GM23338 (cell line): Measurements from ENCODE around the gene PPM1N. TPM values are rescaled to one million over a fixed set of nuclear protein-coding genes. Genes with fewer than 3 reads are reported as not detected.

ENCODE experiments used
- ATAC-seq: fragments of 200-7000 bp; cut with Tn5 transposase; 3 replicates; pipeline ENCODE4 v1.9.1; 2020
- DNase-seq: peaks from one replicate; pipeline ENCODE4 v3.0.0-alpha.2; 2015; ENCODE audit warnings: low spot score
- H2AFZ ChIP-seq: fragments of 200-600 bp; sonication (generic); 2 replicates; pipeline ENCODE4 v1.8.0; 2016; ENCODE audit warnings: antibody characterized with exemption, mild to moderate bottlenecking, moderate library complexity
- H3F3A ChIP-seq: fragments of 200-600 bp; sonication (generic); replicated peaks from 2 replicates; pipeline ENCODE4 v1.8.0; 2017; ENCODE audit warnings: antibody characterized with exemption, mixed run types, low read depth
- H3K27ac ChIP-seq: fragments of 200-600 bp; sonication (generic); 2 replicates; pipeline ENCODE4 v1.6.1; 2016; ENCODE audit warnings: low read depth
- H3K27me3 ChIP-seq: fragments of 200-600 bp; sonication (generic); 2 replicates; pipeline ENCODE4 v1.8.0; 2016; ENCODE audit warnings: mild to moderate bottlenecking, mixed run types, moderate library complexity; ENCODE audit not compliant: insufficient read depth
- H3K36me3 ChIP-seq: fragments of 200-600 bp; sonication (generic); 2 replicates; pipeline ENCODE4 v1.8.0; 2016; ENCODE audit warnings: mild to moderate bottlenecking; ENCODE audit not compliant: insufficient read depth
- H3K4me1 ChIP-seq: fragments of 200-600 bp; sonication (generic); 2 replicates; pipeline ENCODE4 v1.8.0; 2016; ENCODE audit warnings: mild to moderate bottlenecking, moderate library complexity; ENCODE audit not compliant: insufficient read depth
- H3K4me2 ChIP-seq: fragments of 200-600 bp; sonication (generic); 2 replicates; pipeline ENCODE4 v1.7.1; 2017; ENCODE audit warnings: mixed run types
- H3K4me3 ChIP-seq: fragments of 200-600 bp; sonication (generic); 2 replicates; pipeline ENCODE4 v1.6.1; 2016; ENCODE audit warnings: mixed run types
- H3K79me2 ChIP-seq: fragments of 200-600 bp; sonication (generic); replicated peaks from 2 replicates; pipeline ENCODE4 v1.8.0; 2017; ENCODE audit warnings: mild to moderate bottlenecking; ENCODE audit not compliant: insufficient read depth
- H3K9me2 ChIP-seq: fragments of 200-600 bp; sonication (generic); 2 replicates; pipeline ENCODE4 v1.8.0; 2017; ENCODE audit not compliant: insufficient read depth
- H4K20me1 ChIP-seq: fragments of 200-600 bp; sonication (generic); replicated peaks from 2 replicates; pipeline ENCODE4 v1.8.0; 2017; ENCODE audit warnings: mild to moderate bottlenecking; ENCODE audit not compliant: insufficient read depth
- H3K27ac Mint-ChIP-seq: 2 replicates; pipeline ENCODE4 v1.8.0; 2020; ENCODE audit warnings: inconsistent platforms, mild to moderate bottlenecking, moderate library complexity, mixed read lengths
- H3K27me3 Mint-ChIP-seq: 3 replicates; pipeline ENCODE4 v1.8.0; 2022; ENCODE audit warnings: low read depth, mild to moderate bottlenecking, moderate library complexity, mixed read lengths, inconsistent platforms; ENCODE audit not compliant: insufficient read depth, poor library complexity
- H3K36me3 Mint-ChIP-seq: 3 replicates; pipeline ENCODE4 v1.8.0; 2021; ENCODE audit warnings: low read depth, mild to moderate bottlenecking, inconsistent platforms, moderate library complexity, mixed read lengths
- H3K4me1 Mint-ChIP-seq: 3 replicates; pipeline ENCODE4 v1.8.0; 2020; ENCODE audit warnings: mild to moderate bottlenecking, inconsistent platforms, mixed read lengths
- H3K4me3 Mint-ChIP-seq: 3 replicates; pipeline ENCODE4 v1.8.0; 2021; ENCODE audit warnings: moderate library complexity, mild to moderate bottlenecking, inconsistent platforms, mixed read lengths
- H3K9me3 Mint-ChIP-seq: 3 replicates; pipeline ENCODE4 v1.8.0; 2020; ENCODE audit warnings: moderate library complexity, mild to moderate bottlenecking, inconsistent platforms, mixed read lengths
- CREB1 ChIP-seq: fragments of 250-450 bp; sonication (Bioruptor Pico); IDR thresholded peaks from 2 replicates; pipeline ENCODE4 v1.5.0; 2020; ENCODE audit warnings: low read depth, mild to moderate bottlenecking, moderate library complexity
- JUNB ChIP-seq: IDR thresholded peaks from one replicate; pipeline ENCODE4 v1.6.1; 2016; ENCODE audit warnings: antibody characterized with exemption; ENCODE audit not compliant: unreplicated experiment
- NANOG ChIP-seq: IDR thresholded peaks from 2 replicates; pipeline ENCODE4 v1.6.1; 2016; ENCODE audit warnings: antibody characterized with exemption, borderline replicate concordance
- POLR2AphosphoS5 ChIP-seq: IDR thresholded peaks from 2 replicates; pipeline ENCODE4 v1.6.1; 2016; ENCODE audit warnings: antibody characterized with exemption, low read depth
- REST ChIP-seq: IDR thresholded peaks from one replicate; pipeline ENCODE4 v1.6.1; 2018; ENCODE audit warnings: antibody characterized with exemption; ENCODE audit not compliant: unreplicated experiment
- ZNF114 ChIP-seq: fragments of 250-450 bp; sonication (Bioruptor Pico); IDR thresholded peaks from 2 replicates; pipeline ENCODE4 v1.5.0; 2020; ENCODE audit warnings: mild to moderate bottlenecking, moderate library complexity
- ZNF331 ChIP-seq: fragments of 250-450 bp; sonication (Bioruptor Pico); IDR thresholded peaks from 2 replicates; pipeline ENCODE4 v1.5.0; 2020; ENCODE audit warnings: low read depth, mild to moderate bottlenecking, moderate library complexity
- ZNF462 ChIP-seq: fragments of 250-450 bp; sonication (Bioruptor Pico); IDR thresholded peaks from 2 replicates; pipeline ENCODE4 v1.5.0; 2020; ENCODE audit warnings: mild to moderate bottlenecking, moderate library complexity
- polyA plus RNA-seq: library from polyadenylated mRNA; unstranded; fragments of >200 nt; fragmentation: Nextera tagmentation; extraction: Ambion mirVana; gene quantifications from 2 replicates; pipeline ENCODE4 v1.2.1, GENCODE V29; 2016
- total RNA-seq: library from RNA; depleted of rRNA; stranded (reverse); fragments of >200 nt; shearing (Covaris generic); gene quantifications from 2 replicates; pipeline ENCODE4 v1.2.3, GENCODE V29; 2014
- TF ChIP-seq, protein P1 (sequence below): IDR thresholded peaks from 2 replicates; pipeline ENCODE4 v1.6.1; 2016; ENCODE audit warnings: antibody characterized with exemption
- TF ChIP-seq, protein P2 (sequence below), 2 experiments: fragments of 200-600 bp in 1 of 2; sonication (generic) in 1 of 2; conservative IDR thresholded peaks; 2 replicates each; pipeline versions ENCODE4 v1.5.1 to v1.6.1; 2016 to 2017; ENCODE audit warnings: antibody characterized with exemption in 2 of 2, low read depth in 2 of 2, mild to moderate bottlenecking in 2 of 2, moderate library complexity in 1 of 2

Gene PPM1N
- total and polyA plus RNA-seq, 2 experiments from 2014 or later = 15.2 to 25.1 TPM

GRCh38 chr19:45502111-45502510, 3.9 kb downstream of the PPM1N start:
- Histone ChIP-seq H3K9me2 (no peaks in the 10 kb centered on the region), H3K36me3 (no peaks in the 10 kb centered on the region), H3K4me2 (no peak overlapping the region), H3F3A (peaks cover 8% of the 10 kb centered on the region; the same call in 1 of the 2 replicates), H3K27ac (no peak overlapping the region), H4K20me1 (no peaks in the 10 kb centered on the region; the same call in 1 of the 2 replicates), H3K4me1 (peaks cover 19% of the 10 kb centered on the region), H2AFZ (no peak overlapping the region), H3K79me2 (no peaks in the 10 kb centered on the region), H3K27me3 (peaks cover 7% of the 10 kb centered on the region; the same call in 1 of the 2 replicates), H3K4me3 (no peak overlapping the region)
- no peaks in the 10 kb centered on the region; the same call in 2 of the 3 replicates for H3K36me3 Mint-ChIP-seq
- H3K27me3 Mint-ChIP-seq = peaks cover 24% of the 10 kb centered on the region
- no peak overlapping the region for H3K27ac Mint-ChIP-seq
- H3K4me3 Mint-ChIP-seq = no peak overlapping the region
- H3K9me3 Mint-ChIP-seq = no peaks in the 10 kb centered on the region
- DNase-seq (no peak), ATAC-seq (no peak)
- TF ChIP-seq ZNF331 (no peak), POLR2AphosphoS5 (no peak), ZNF462 (no peak)
- H3K4me1 Mint-ChIP-seq = peaks cover 38% of the 10 kb centered on the region

- no peak overlapping the region for H2AFZ ChIP-seq
- peaks cover 16% of the 10 kb centered on the region for H3K27me3 Mint-ChIP-seq
- H3K4me2 ChIP-seq = no peak overlapping the region
- H3K9me2 ChIP-seq = no peaks in the 10 kb centered on the region
- H3K4me3 Mint-ChIP-seq = no peak overlapping the region; the same call in 2 of the 3 replicates
- no peak overlapping the region for H3K27ac ChIP-seq
- peaks cover 16% of the 10 kb centered on the region for H3K4me1 ChIP-seq
- H3K36me3 Mint-ChIP-seq = no peaks in the 10 kb centered on the region; the same call in 2 of the 3 replicates
- ATAC-seq (no peak), DNase-seq (no peak)
- H3K36me3 ChIP-seq = no peaks in the 10 kb centered on the region
- H3F3A ChIP-seq = peaks cover 14% of the 10 kb centered on the region; the same call in 1 of the 2 replicates
- peaks cover 16% of the 10 kb centered on the region for H3K79me2 ChIP-seq
- no peaks in the 10 kb centered on the region; the same call in 1 of the 2 replicates for H4K20me1 ChIP-seq
- H3K27me3 ChIP-seq = 0 out of 2 replicates have a peak, but pooled peaks cover 1% of the 10 kb centered on the region
- H3K4me1 Mint-ChIP-seq = peaks cover 30% of the 10 kb centered on the region
- no peak overlapping the region for H3K4me3 ChIP-seq
- no peak overlapping the region for H3K27ac Mint-ChIP-seq
- no peaks in the 10 kb centered on the region for H3K9me3 Mint-ChIP-seq
- TF ChIP-seq, protein P1, sequence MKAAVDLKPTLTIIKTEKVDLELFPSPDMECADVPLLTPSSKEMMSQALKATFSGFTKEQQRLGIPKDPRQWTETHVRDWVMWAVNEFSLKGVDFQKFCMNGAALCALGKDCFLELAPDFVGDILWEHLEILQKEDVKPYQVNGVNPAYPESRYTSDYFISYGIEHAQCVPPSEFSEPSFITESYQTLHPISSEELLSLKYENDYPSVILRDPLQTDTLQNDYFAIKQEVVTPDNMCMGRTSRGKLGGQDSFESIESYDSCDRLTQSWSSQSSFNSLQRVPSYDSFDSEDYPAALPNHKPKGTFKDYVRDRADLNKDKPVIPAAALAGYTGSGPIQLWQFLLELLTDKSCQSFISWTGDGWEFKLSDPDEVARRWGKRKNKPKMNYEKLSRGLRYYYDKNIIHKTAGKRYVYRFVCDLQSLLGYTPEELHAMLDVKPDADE = no peak
- TF ChIP-seq NANOG (no peak), ZNF114 (CRISPR knock-in tag) (no peak), JUNB (no peak), CREB1 (CRISPR knock-in tag) (no peak), ZNF331 (no peak), REST (no peak)
- TF ChIP-seq, protein P2, sequence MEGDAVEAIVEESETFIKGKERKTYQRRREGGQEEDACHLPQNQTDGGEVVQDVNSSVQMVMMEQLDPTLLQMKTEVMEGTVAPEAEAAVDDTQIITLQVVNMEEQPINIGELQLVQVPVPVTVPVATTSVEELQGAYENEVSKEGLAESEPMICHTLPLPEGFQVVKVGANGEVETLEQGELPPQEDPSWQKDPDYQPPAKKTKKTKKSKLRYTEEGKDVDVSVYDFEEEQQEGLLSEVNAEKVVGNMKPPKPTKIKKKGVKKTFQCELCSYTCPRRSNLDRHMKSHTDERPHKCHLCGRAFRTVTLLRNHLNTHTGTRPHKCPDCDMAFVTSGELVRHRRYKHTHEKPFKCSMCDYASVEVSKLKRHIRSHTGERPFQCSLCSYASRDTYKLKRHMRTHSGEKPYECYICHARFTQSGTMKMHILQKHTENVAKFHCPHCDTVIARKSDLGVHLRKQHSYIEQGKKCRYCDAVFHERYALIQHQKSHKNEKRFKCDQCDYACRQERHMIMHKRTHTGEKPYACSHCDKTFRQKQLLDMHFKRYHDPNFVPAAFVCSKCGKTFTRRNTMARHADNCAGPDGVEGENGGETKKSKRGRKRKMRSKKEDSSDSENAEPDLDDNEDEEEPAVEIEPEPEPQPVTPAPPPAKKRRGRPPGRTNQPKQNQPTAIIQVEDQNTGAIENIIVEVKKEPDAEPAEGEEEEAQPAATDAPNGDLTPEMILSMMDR (conservative IDR thresholded peaks at IDR 0.05; ENCODE audit: low read depth in 2 of 2) = no peak
Observed at GRCh38 chr19:45503909-45504308, 5.7 kb downstream of the PPM1N start.
